ENCODE data around the gene EIF2B5.
"Not testable (repeated sequence)": the region's sequence is repeated elsewhere in the genome, so short reads cannot be mapped to it uniquely, and the experiment has no call there.

EIF2B5 gene

GRCh38 chr3:184135149-184135910 lies at the start of gene EIF2B5:
Gene EIF2B5 (plus strand): TSS chr3:184135358. CDS start chr3:184135386, 28 bp downstream.
- in situ Hi-C loops (cut with MboI; ENCODE audit: low sequenced_read_pairs), result no loop called here

- in situ Hi-C loops (cut with MboI; ENCODE audit: low sequenced_read_pairs), result no loop called here
Measured at GRCh38 chr3:184085389-184085852, 49.7 kb upstream of the EIF2B5 start.

- in situ Hi-C loops (cut with MboI; ENCODE audit: low sequenced_read_pairs), result no loop called here
Measured at GRCh38 chr3:184092199-184092598, 43.0 kb upstream of the EIF2B5 start.

- in situ Hi-C loops (cut with MboI; ENCODE audit: low sequenced_read_pairs), result no loop called here
Measured at GRCh38 chr3:184096811-184097383, 38.3 kb upstream of the EIF2B5 start, which contains the start of gene HTR3E. Gene HTR3E (plus strand): TSS chr3:184097064. CDS start chr3:184097530, 466 bp downstream.

GRCh38 chr3:184097556-184097955 lies 37.6 kb upstream of the EIF2B5 start:
- in situ Hi-C loops (cut with MboI; ENCODE audit: low sequenced_read_pairs), result no loop called here

- in situ Hi-C loops (cut with MboI; ENCODE audit: low sequenced_read_pairs), result no loop called here
Measured at GRCh38 chr3:184099806-184100686, 35.1 kb upstream of the EIF2B5 start.

- in situ Hi-C loops (cut with MboI; ENCODE audit: low sequenced_read_pairs), result no loop called here
Measured at GRCh38 chr3:184110316-184110725, 24.8 kb upstream of the EIF2B5 start.

- in situ Hi-C loops (cut with MboI; ENCODE audit: low sequenced_read_pairs), result no loop called here
Measured at GRCh38 chr3:184116017-184116416, 19.1 kb upstream of the EIF2B5 start.

GRCh38 chr3:184117636-184118035 lies 17.5 kb upstream of the EIF2B5 start:
- in situ Hi-C loops (cut with MboI; ENCODE audit: low sequenced_read_pairs), result no loop called here

- in situ Hi-C loops (cut with MboI; ENCODE audit: low sequenced_read_pairs), result not testable (repeated sequence)
Measured at GRCh38 chr3:184121031-184121430, 14.1 kb upstream of the EIF2B5 start.

- in situ Hi-C loops (cut with MboI; ENCODE audit: low sequenced_read_pairs), result no loop called here
Measured at GRCh38 chr3:184126006-184126405, 9.2 kb upstream of the EIF2B5 start.

GRCh38 chr3:184129012-184129411 lies 6.1 kb upstream of the EIF2B5 start:
- in situ Hi-C loops (cut with MboI; ENCODE audit: low sequenced_read_pairs), result no loop called here

GRCh38 chr3:184132945-184133344 lies 2.2 kb upstream of the EIF2B5 start:
- in situ Hi-C loops (cut with MboI; ENCODE audit: low sequenced_read_pairs), result no loop called here

GRCh38 chr3:184133840-184134745 lies 1.1 kb upstream of the EIF2B5 start:
- in situ Hi-C loops (cut with MboI; ENCODE audit: low sequenced_read_pairs), result no loop called here

- in situ Hi-C loops (cut with MboI; ENCODE audit: low sequenced_read_pairs), result no loop called here
Measured at GRCh38 chr3:184134746-184135148, 411 bp upstream of the EIF2B5 start.

GRCh38 chr3:184135911-184136260 lies 728 bp downstream of the EIF2B5 start:
- in situ Hi-C loops (cut with MboI; ENCODE audit: low sequenced_read_pairs), result no loop called here

GRCh38 chr3:184140436-184140835 lies 5.3 kb downstream of the EIF2B5 start:
- in situ Hi-C loops (cut with MboI; ENCODE audit: low sequenced_read_pairs), result no loop called here

GRCh38 chr3:184142199-184142598 lies 7.0 kb downstream of the EIF2B5 start:
- in situ Hi-C loops (cut with MboI; ENCODE audit: low sequenced_read_pairs), result no loop called here

GRCh38 chr3:184143327-184143726 lies 8.2 kb downstream of the EIF2B5 start:
- in situ Hi-C loops (cut with MboI; ENCODE audit: low sequenced_read_pairs), result no loop called here

- in situ Hi-C loops (cut with MboI; ENCODE audit: low sequenced_read_pairs), result no loop called here
Measured at GRCh38 chr3:184144505-184144904, 9.3 kb downstream of the EIF2B5 start.
